ENCODE data around the gene PI4KA. TPM values are rescaled to one million over a fixed set of nuclear protein-coding genes. Genes with fewer than 3 reads are reported as not detected.

Gene PI4KA
- total and polyA plus RNA-seq, 2 donors: 32.5 to 64.0 TPM

Other genes starting within 250 kb of the PI4KA start
- gene SERPIND1, start 84.7 kb downstream of the PI4KA start, total RNA-seq: 0.05 TPM
- 0.11 TPM for gene SERPIND1, start 84.7 kb downstream of the PI4KA start, polyA plus RNA-seq
- gene SNAP29, start 196 bp upstream of the PI4KA start, total RNA-seq: 13.4 TPM
- gene SNAP29, start 196 bp upstream of the PI4KA start, polyA plus RNA-seq: 19.2 TPM
- 30.7 TPM for gene CRKL, start 58.6 kb upstream of the PI4KA start, total RNA-seq
- 21.9 TPM for gene CRKL, start 58.6 kb upstream of the PI4KA start, polyA plus RNA-seq
- 0.57 TPM for gene AIFM3, start 108.4 kb upstream of the PI4KA start, total RNA-seq
- gene AIFM3, start 108.4 kb upstream of the PI4KA start, polyA plus RNA-seq: 3.3 TPM
- 14.7 TPM for gene LZTR1, start 123.5 kb upstream of the PI4KA start, total RNA-seq
- gene LZTR1, start 123.5 kb upstream of the PI4KA start, polyA plus RNA-seq: 49.2 TPM
- gene THAP7, start 143.3 kb upstream of the PI4KA start, total RNA-seq: 26.2 TPM
- 40.3 TPM for gene THAP7, start 143.3 kb upstream of the PI4KA start, polyA plus RNA-seq
- gene P2RX6, start 156.4 kb upstream of the PI4KA start, total RNA-seq: 0.66 TPM
- 0.87 TPM for gene P2RX6, start 156.4 kb upstream of the PI4KA start, polyA plus RNA-seq
- gene SLC7A4, start 173.8 kb upstream of the PI4KA start, total RNA-seq: 0.19 TPM
- 0.37 TPM for gene SLC7A4, start 173.8 kb upstream of the PI4KA start, polyA plus RNA-seq
- gene LRRC74B, start 187.1 kb upstream of the PI4KA start, total RNA-seq: not detected
- 0.16 TPM for gene LRRC74B, start 187.1 kb upstream of the PI4KA start, polyA plus RNA-seq

All from thymus (tissue), 2 donors.